ENCODE results near the gene CXCR4.

CXCR4 gene

GRCh38 chr2:136126021-136126420 lies 8.1 kb upstream of the CXCR4 start:
- Mint-ChIP-seq H3K36me3 (no peaks in the 10 kb centered on the region), H3K4me1 (peaks cover 100% of the 10 kb centered on the region), H3K9me3 (no peaks in the 10 kb centered on the region), H3K4me3 (no peak overlapping the region), H3K27ac (no peak overlapping the region), H3K27me3 (no peaks in the 10 kb centered on the region)

- Mint-ChIP-seq H3K36me3 (no peaks in the 10 kb centered on the region), H3K4me1 (peaks cover 100% of the 10 kb centered on the region), H3K27ac (peak overlapping the region; percentile 37)
These were observed 7.3 kb upstream of the CXCR4 start for GRCh38 chr2:136125236-136125635.

GRCh38 chr2:136124805-136125204 lies 6.9 kb upstream of the CXCR4 start:
- Mint-ChIP-seq H3K9me3 (no peaks in the 10 kb centered on the region), H3K4me1 (peaks cover 100% of the 10 kb centered on the region), H3K27me3 (no peaks in the 10 kb centered on the region), H3K27ac (peak overlapping the region; percentile 82), H3K36me3 (no peaks in the 10 kb centered on the region), H3K4me3 (peak overlapping the region; percentile 75)

More at GRCh38 chr2:136125236-136125635, 7.3 kb upstream of the CXCR4 start:
- Mint-ChIP-seq H3K9me3 (no peaks in the 10 kb centered on the region), H3K27me3 (no peaks in the 10 kb centered on the region), H3K4me3 (peak overlapping the region; percentile 75)

- no peak overlapping the region for H3K4me3 Mint-ChIP-seq
These were observed 4.7 kb upstream of the CXCR4 start for GRCh38 chr2:136122661-136123060.

GRCh38 chr2:136121204-136121910 lies 3.4 kb upstream of the CXCR4 start:
- H3K27ac Mint-ChIP-seq, result peak overlapping the region; percentile 6
- no peak overlapping the region for H3K4me3 Mint-ChIP-seq
- no peaks in the 10 kb centered on the region for H3K27me3 Mint-ChIP-seq
- no peaks in the 10 kb centered on the region for H3K36me3 Mint-ChIP-seq
- no peaks in the 10 kb centered on the region for H3K9me3 Mint-ChIP-seq
- H3K4me1 Mint-ChIP-seq, result peaks cover 82% of the 10 kb centered on the region

More at GRCh38 chr2:136122661-136123060, 4.7 kb upstream of the CXCR4 start:
- no peaks in the 10 kb centered on the region for H3K36me3 Mint-ChIP-seq
- peak overlapping the region; percentile 15 for H3K27ac Mint-ChIP-seq
- no peaks in the 10 kb centered on the region for H3K27me3 Mint-ChIP-seq
- peaks cover 90% of the 10 kb centered on the region for H3K4me1 Mint-ChIP-seq
- no peaks in the 10 kb centered on the region for H3K9me3 Mint-ChIP-seq

- no peak overlapping the region for H3K27ac Mint-ChIP-seq
- H3K9me3 Mint-ChIP-seq, result no peaks in the 10 kb centered on the region
- H3K27me3 Mint-ChIP-seq, result no peaks in the 10 kb centered on the region
- H3K4me1 Mint-ChIP-seq, result peaks cover 82% of the 10 kb centered on the region
- peaks cover under 1% of the 10 kb centered on the region for H3K36me3 Mint-ChIP-seq
- peak overlapping the region; percentile 93 for H3K4me3 Mint-ChIP-seq
These were observed 2.0 kb upstream of the CXCR4 start for GRCh38 chr2:136119717-136120675.

GRCh38 chr2:136118819-136119716 lies 1.1 kb upstream of the CXCR4 start:
- peak overlapping the region; percentile 93 for H3K4me3 Mint-ChIP-seq

GRCh38 chr2:136117391-136117841 lies 533 bp downstream of the CXCR4 start:
- Mint-ChIP-seq H3K36me3 (peaks cover 18% of the 10 kb centered on the region), H3K4me3 (peak overlapping the region; percentile 93), H3K4me1 (peaks cover 82% of the 10 kb centered on the region), H3K27me3 (no peaks in the 10 kb centered on the region), H3K9me3 (no peaks in the 10 kb centered on the region), H3K27ac (peak overlapping the region; percentile 74)

More at GRCh38 chr2:136118819-136119716, 1.1 kb upstream of the CXCR4 start:
- H3K9me3 Mint-ChIP-seq, result no peaks in the 10 kb centered on the region
- peaks cover 7% of the 10 kb centered on the region for H3K36me3 Mint-ChIP-seq
- H3K27me3 Mint-ChIP-seq, result no peaks in the 10 kb centered on the region
- H3K27ac Mint-ChIP-seq, result peak overlapping the region; percentile 86
- peaks cover 82% of the 10 kb centered on the region for H3K4me1 Mint-ChIP-seq

- peaks cover 20% of the 10 kb centered on the region for H3K36me3 Mint-ChIP-seq
- peak overlapping the region; percentile 93 for H3K4me3 Mint-ChIP-seq
- H3K4me1 Mint-ChIP-seq, result peaks cover 79% of the 10 kb centered on the region
- H3K27ac Mint-ChIP-seq, result peak overlapping the region; percentile 74
- H3K27me3 Mint-ChIP-seq, result no peaks in the 10 kb centered on the region
- no peaks in the 10 kb centered on the region for H3K9me3 Mint-ChIP-seq
These were observed 1.0 kb downstream of the CXCR4 start for GRCh38 chr2:136116813-136117390.

GRCh38 chr2:136116151-136116812 lies 1.7 kb downstream of the CXCR4 start:
- no peaks in the 10 kb centered on the region for H3K9me3 Mint-ChIP-seq
- H3K27ac Mint-ChIP-seq, result no peak overlapping the region
- H3K36me3 Mint-ChIP-seq, result peaks cover 20% of the 10 kb centered on the region
- no peaks in the 10 kb centered on the region for H3K27me3 Mint-ChIP-seq
- peaks cover 73% of the 10 kb centered on the region for H3K4me1 Mint-ChIP-seq
- peak overlapping the region; percentile 93 for H3K4me3 Mint-ChIP-seq

GRCh38 chr2:136115183-136115761 lies 2.7 kb downstream of the CXCR4 start:
- Mint-ChIP-seq H3K4me3 (peak overlapping the region; percentile 93), H3K4me1 (peaks cover 63% of the 10 kb centered on the region), H3K27me3 (no peaks in the 10 kb centered on the region), H3K36me3 (peaks cover 20% of the 10 kb centered on the region), H3K27ac (peak overlapping the region; percentile 24), H3K9me3 (no peaks in the 10 kb centered on the region)

GRCh38 chr2:136114382-136114781 lies 3.6 kb downstream of the CXCR4 start:
- H3K36me3 Mint-ChIP-seq, result peaks cover 20% of the 10 kb centered on the region
- peak overlapping the region; percentile 67 for H3K4me3 Mint-ChIP-seq
- peak overlapping the region; percentile 52 for H3K27ac Mint-ChIP-seq
- H3K4me1 Mint-ChIP-seq, result peaks cover 54% of the 10 kb centered on the region
- no peaks in the 10 kb centered on the region for H3K27me3 Mint-ChIP-seq
- H3K9me3 Mint-ChIP-seq, result no peaks in the 10 kb centered on the region

- Mint-ChIP-seq H3K4me1 (peaks cover 47% of the 10 kb centered on the region), H3K27me3 (no peaks in the 10 kb centered on the region), H3K36me3 (peaks cover 20% of the 10 kb centered on the region), H3K9me3 (no peaks in the 10 kb centered on the region), H3K4me3 (peak overlapping the region; percentile 67), H3K27ac (no peak overlapping the region)
These were observed 4.6 kb downstream of the CXCR4 start for GRCh38 chr2:136113209-136113971.

Data from activated naive CD4-positive, alpha-beta T cell treated with anti-CD3 and anti-CD28 coated beads, Interleukin-2, amount 50 U/mL, for 24 hours (primary cell).